Measurements from ENCODE around the gene MTCL3.

- TF ChIP-seq CTCF (conservative IDR thresholded peaks at IDR 0.05; ENCODE audit: low read depth, low read length): no peak
- no peak for TF ChIP-seq EZH2 (IDR thresholded peaks at IDR 0.05; ENCODE audit: borderline replicate concordance, low read depth, low read length, poor library complexity, severe bottlenecking)
These were observed 43.9 kb downstream of the MTCL3 start for GRCh38 chr6:127475135-127475822.
